Panc1 (cell line): ENCODE results near the gene MEGF10. TPM values are rescaled to one million over a fixed set of nuclear protein-coding genes. Genes with fewer than 3 reads are reported as not detected.

Experiments used
- ATAC-seq: fragments of 200-7000 bp; cut with Tn5 transposase; 2 replicates; pipeline ENCODE4 v1.9.1; 2020; ENCODE audit warnings: mild to moderate bottlenecking, moderate library complexity
- BruUV-seq: library from RNA; stranded (reverse); fragments of 400-500 nt; replicated peaks from 2 replicates; lab custom pipeline; 2021; lab: Mats Ljungman, UMichigan
- CTCF ChIA-PET: fragments of 300-600 bp; sonication (Branson Sonifier 250); formaldehyde crosslinking; loops from one replicate; lab custom pipeline; 2022; ENCODE audit warnings: antibody characterized with exemption; lab: Charles Lee
- POLR2A ChIA-PET: fragments of 300-600 bp; sonication (Branson Sonifier 250); formaldehyde crosslinking; loops from one replicate; lab custom pipeline; 2022; ENCODE audit warnings: antibody characterized with exemption; lab: Charles Lee
- DNase-seq: peaks from one replicate; pipeline ENCODE4 v3.0.0-alpha.2; 2010; ENCODE audit warnings: low read depth, low spot score
- H3K27ac ChIP-seq: 2 replicates; pipeline ENCODE4 v1.5.1; 2011; ENCODE audit warnings: mild to moderate bottlenecking, low read length, inconsistent platforms
- H3K27me3 ChIP-seq: fragments of 200-500 bp; sonication (Bioruptor generic); 2 replicates; pipeline ENCODE4 v1.6.0; 2014; ENCODE audit warnings: low read length, inconsistent platforms; ENCODE audit not compliant: control insufficient read depth, insufficient read depth
- H3K36me3 ChIP-seq: fragments of 200-500 bp; sonication (Bioruptor generic); 2 replicates; pipeline ENCODE4 v1.5.1; 2014; ENCODE audit warnings: inconsistent platforms, mild to moderate bottlenecking, low read length, moderate library complexity; ENCODE audit not compliant: control insufficient read depth, insufficient read depth
- H3K4me1 ChIP-seq: 2 replicates; pipeline ENCODE4 v1.5.1; 2011; ENCODE audit warnings: inconsistent platforms, mild to moderate bottlenecking, low read length, moderate library complexity; ENCODE audit not compliant: control insufficient read depth, insufficient read depth
- H3K4me3 ChIP-seq, 2 experiments: 2 replicates each; pipeline ENCODE4 v1.5.1; 2011 to 2012; ENCODE audit warnings: low read depth in 2 of 2, low read length in 2 of 2, mild to moderate bottlenecking in 2 of 2, inconsistent platforms in 1 of 2, moderate library complexity in 1 of 2
- H3K9me3 ChIP-seq: fragments of 200-500 bp; sonication (Bioruptor generic); 2 replicates; pipeline ENCODE4 v1.5.1; 2014; ENCODE audit warnings: low read depth, mild to moderate bottlenecking, inconsistent platforms, low read length, moderate library complexity; ENCODE audit not compliant: control insufficient read depth, insufficient read depth
- POLR2AphosphoS5 ChIP-seq: IDR thresholded peaks from 2 replicates; pipeline ENCODE4 v1.6.1; 2012; ENCODE audit warnings: mild to moderate bottlenecking, low read depth, low read length, moderate library complexity
- SIN3A ChIP-seq: IDR thresholded peaks from 2 replicates; pipeline ENCODE4 v1.6.1; 2012; ENCODE audit warnings: low read depth, mild to moderate bottlenecking, low read length, moderate library complexity, borderline replicate concordance; ENCODE audit not compliant: insufficient read depth
- TCF7L2 ChIP-seq: IDR thresholded peaks from 2 replicates; pipeline ENCODE4 v1.6.1; 2011; ENCODE audit warnings: mild to moderate bottlenecking, low read depth, low read length, inconsistent platforms
- in situ Hi-C: cut with HindIII; loops from 2 replicates; pipeline ENCODE4 v1.10.0; 2016; ENCODE audit warnings: low sequenced_read_pairs, low pct_unique_long_range_greater_than_20kb
- intact Hi-C: fragments of 100-400 bp; cut with micrococcal nuclease; formaldehyde crosslinking; loops from one replicate; pipeline ENCODE4 v1.10.0; 2022; ENCODE audit not compliant: unreplicated experiment
- total RNA-seq: library from RNA; stranded (reverse); gene quantifications from one replicate; pipeline ENCODE4 v1.2.1, GENCODE V29; 2021; ENCODE audit not compliant: unreplicated experiment
- TF ChIP-seq, protein P1 (sequence below): fragments of 450-650 bp; IDR thresholded peaks from 2 replicates; pipeline ENCODE4 v1.5.1; 2017; ENCODE audit warnings: mild to moderate bottlenecking
- TF ChIP-seq, protein P2 (sequence below), 2 experiments: IDR thresholded peaks; 2 replicates each; pipeline ENCODE4 v1.6.1; 2011 to 2012; ENCODE audit warnings: low read depth in 2 of 2, control low read depth in 1 of 2, low read length in 1 of 2, mild to moderate bottlenecking in 1 of 2, moderate library complexity in 1 of 2; ENCODE audit not compliant: insufficient read depth in 1 of 2

MEGF10 gene
- total RNA-seq, 1 experiment from 2014 or later = not detected

DNA sequence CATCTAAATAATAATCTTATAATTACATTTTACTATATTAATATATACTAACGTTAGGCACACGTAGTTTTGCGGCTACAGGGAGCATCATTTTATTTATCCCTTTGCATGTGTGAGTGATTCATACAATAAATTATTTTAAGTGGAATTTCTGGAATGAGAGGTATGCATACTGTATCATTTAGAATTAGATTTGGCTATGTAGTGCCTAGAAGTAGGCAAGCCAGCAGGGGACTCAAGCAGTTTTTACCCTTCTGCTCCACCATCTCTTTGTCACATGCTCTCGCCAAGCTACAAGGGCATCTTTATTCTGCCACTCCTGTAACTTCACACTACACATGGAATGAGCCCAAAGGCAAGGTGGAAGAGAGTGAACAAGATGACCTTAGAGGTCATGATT, 60.8 kb downstream of the MEGF10 start:
- no peak overlapping the region for H3K27ac ChIP-seq
- peaks cover 2% of the 10 kb centered on the region; the same call in 1 of the 2 replicates for H3K27me3 ChIP-seq
- DNase-seq (no peak), ATAC-seq (no peak; the same call in 1 of the 2 replicates)
- POLR2A ChIA-PET = no interaction called here
- no peak overlapping the region for H3K4me3 ChIP-seq
- BruUV-seq = no TSS peak
- no peaks in the 10 kb centered on the region for H3K4me1 ChIP-seq
- H3K9me3 ChIP-seq = no peaks in the 10 kb centered on the region
- H3K36me3 ChIP-seq = no peaks in the 10 kb centered on the region
- CTCF ChIA-PET = no interaction called here
- intact Hi-C loops = no loop called here
- in situ Hi-C loops = no loop called here
- TF ChIP-seq POLR2AphosphoS5 = no peak
- TF ChIP-seq, protein P1, sequence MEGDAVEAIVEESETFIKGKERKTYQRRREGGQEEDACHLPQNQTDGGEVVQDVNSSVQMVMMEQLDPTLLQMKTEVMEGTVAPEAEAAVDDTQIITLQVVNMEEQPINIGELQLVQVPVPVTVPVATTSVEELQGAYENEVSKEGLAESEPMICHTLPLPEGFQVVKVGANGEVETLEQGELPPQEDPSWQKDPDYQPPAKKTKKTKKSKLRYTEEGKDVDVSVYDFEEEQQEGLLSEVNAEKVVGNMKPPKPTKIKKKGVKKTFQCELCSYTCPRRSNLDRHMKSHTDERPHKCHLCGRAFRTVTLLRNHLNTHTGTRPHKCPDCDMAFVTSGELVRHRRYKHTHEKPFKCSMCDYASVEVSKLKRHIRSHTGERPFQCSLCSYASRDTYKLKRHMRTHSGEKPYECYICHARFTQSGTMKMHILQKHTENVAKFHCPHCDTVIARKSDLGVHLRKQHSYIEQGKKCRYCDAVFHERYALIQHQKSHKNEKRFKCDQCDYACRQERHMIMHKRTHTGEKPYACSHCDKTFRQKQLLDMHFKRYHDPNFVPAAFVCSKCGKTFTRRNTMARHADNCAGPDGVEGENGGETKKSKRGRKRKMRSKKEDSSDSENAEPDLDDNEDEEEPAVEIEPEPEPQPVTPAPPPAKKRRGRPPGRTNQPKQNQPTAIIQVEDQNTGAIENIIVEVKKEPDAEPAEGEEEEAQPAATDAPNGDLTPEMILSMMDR = no peak
- no peak for TF ChIP-seq SIN3A
- no peak for TF ChIP-seq TCF7L2
- TF ChIP-seq, protein P2, sequence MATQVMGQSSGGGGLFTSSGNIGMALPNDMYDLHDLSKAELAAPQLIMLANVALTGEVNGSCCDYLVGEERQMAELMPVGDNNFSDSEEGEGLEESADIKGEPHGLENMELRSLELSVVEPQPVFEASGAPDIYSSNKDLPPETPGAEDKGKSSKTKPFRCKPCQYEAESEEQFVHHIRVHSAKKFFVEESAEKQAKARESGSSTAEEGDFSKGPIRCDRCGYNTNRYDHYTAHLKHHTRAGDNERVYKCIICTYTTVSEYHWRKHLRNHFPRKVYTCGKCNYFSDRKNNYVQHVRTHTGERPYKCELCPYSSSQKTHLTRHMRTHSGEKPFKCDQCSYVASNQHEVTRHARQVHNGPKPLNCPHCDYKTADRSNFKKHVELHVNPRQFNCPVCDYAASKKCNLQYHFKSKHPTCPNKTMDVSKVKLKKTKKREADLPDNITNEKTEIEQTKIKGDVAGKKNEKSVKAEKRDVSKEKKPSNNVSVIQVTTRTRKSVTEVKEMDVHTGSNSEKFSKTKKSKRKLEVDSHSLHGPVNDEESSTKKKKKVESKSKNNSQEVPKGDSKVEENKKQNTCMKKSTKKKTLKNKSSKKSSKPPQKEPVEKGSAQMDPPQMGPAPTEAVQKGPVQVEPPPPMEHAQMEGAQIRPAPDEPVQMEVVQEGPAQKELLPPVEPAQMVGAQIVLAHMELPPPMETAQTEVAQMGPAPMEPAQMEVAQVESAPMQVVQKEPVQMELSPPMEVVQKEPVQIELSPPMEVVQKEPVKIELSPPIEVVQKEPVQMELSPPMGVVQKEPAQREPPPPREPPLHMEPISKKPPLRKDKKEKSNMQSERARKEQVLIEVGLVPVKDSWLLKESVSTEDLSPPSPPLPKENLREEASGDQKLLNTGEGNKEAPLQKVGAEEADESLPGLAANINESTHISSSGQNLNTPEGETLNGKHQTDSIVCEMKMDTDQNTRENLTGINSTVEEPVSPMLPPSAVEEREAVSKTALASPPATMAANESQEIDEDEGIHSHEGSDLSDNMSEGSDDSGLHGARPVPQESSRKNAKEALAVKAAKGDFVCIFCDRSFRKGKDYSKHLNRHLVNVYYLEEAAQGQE (IDR thresholded peaks at IDR 0.05; ENCODE audit: insufficient read depth in 1 of 2, low read depth in 2 of 2, low read length in 1 of 2) = no peak

- intact Hi-C loops = no loop called here
Observed at GRCh38 chr5:127352068-127352467, 61.5 kb downstream of the MEGF10 start.

More at GRCh38 chr5:127352068-127352467, 61.5 kb downstream of the MEGF10 start:
- POLR2A ChIA-PET = no interaction called here
- Histone ChIP-seq H3K4me1 (no peaks in the 10 kb centered on the region), H3K36me3 (no peaks in the 10 kb centered on the region), H3K27me3 (peaks cover 2% of the 10 kb centered on the region; the same call in 1 of the 2 replicates), H3K4me3 (no peak overlapping the region), H3K9me3 (no peaks in the 10 kb centered on the region), H3K27ac (no peak overlapping the region)
- ATAC-seq (no peak), DNase-seq (no peak)
- CTCF ChIA-PET = no interaction called here
- in situ Hi-C loops = no loop called here
- TF ChIP-seq POLR2AphosphoS5 (no peak), TCF7L2 (no peak), SIN3A (no peak)
- TF ChIP-seq, protein P2 (IDR thresholded peaks at IDR 0.05; ENCODE audit: insufficient read depth in 1 of 2, low read depth in 2 of 2, low read length in 1 of 2) = no peak
- TF ChIP-seq, protein P1 = no peak
- no TSS peak for BruUV-seq
